MM.1S (cell line): Measurements from ENCODE around the gene STK16.

Experiments used
- DNase-seq: peaks from one replicate; pipeline ENCODE4 v3.0.0-alpha.2; 2015
- H2AFZ ChIP-seq: fragments of 300-600 bp; sonication (generic); 2 replicates; pipeline ENCODE4 v1.6.0; 2016; ENCODE audit warnings: antibody characterized with exemption, low read length
- H3F3A ChIP-seq: fragments of 300-600 bp; sonication (generic); 2 replicates; pipeline ENCODE4 v1.6.1; 2016; ENCODE audit warnings: mild to moderate bottlenecking, antibody characterized with exemption, low read length, moderate library complexity, mixed read lengths; ENCODE audit not compliant: insufficient read depth
- H3K27ac ChIP-seq: fragments of 300-600 bp; sonication (generic); 2 replicates; pipeline ENCODE4 v1.5.1; 2016; ENCODE audit warnings: mild to moderate bottlenecking, low read length
- H3K27me3 ChIP-seq: fragments of 300-600 bp; sonication (generic); replicated peaks from 2 replicates; pipeline ENCODE4 v1.6.0; 2016; ENCODE audit warnings: low read length; ENCODE audit not compliant: insufficient read depth
- H3K36me3 ChIP-seq: fragments of 300-600 bp; sonication (generic); replicated peaks from 2 replicates; pipeline ENCODE4 v1.6.1; 2016; ENCODE audit warnings: mild to moderate bottlenecking, low read length, mixed read lengths; ENCODE audit not compliant: insufficient read depth
- H3K4me1 ChIP-seq: fragments of 300-600 bp; sonication (generic); 2 replicates; pipeline ENCODE4 v1.6.1; 2016; ENCODE audit warnings: low read length, mixed read lengths
- H3K4me2 ChIP-seq: fragments of 300-600 bp; sonication (generic); 2 replicates; pipeline ENCODE4 v1.6.0; 2016; ENCODE audit warnings: low read depth, low read length
- H3K4me3 ChIP-seq: fragments of 300-600 bp; sonication (generic); 2 replicates; pipeline ENCODE4 v1.5.1; 2016; ENCODE audit warnings: low read length, mixed read lengths
- H3K79me2 ChIP-seq: fragments of 300-600 bp; sonication (generic); 2 replicates; pipeline ENCODE4 v1.6.1; 2016; ENCODE audit warnings: mixed run types, low read length, mixed read lengths
- H3K9ac ChIP-seq: fragments of 300-600 bp; sonication (generic); 2 replicates; pipeline ENCODE4 v1.6.1; 2016; ENCODE audit warnings: low read length, mixed read lengths
- H3K9me2 ChIP-seq: fragments of 300-600 bp; sonication (generic); replicated peaks from 2 replicates; pipeline ENCODE4 v1.6.1; 2016; ENCODE audit warnings: mild to moderate bottlenecking, low read length, mixed read lengths; ENCODE audit not compliant: insufficient read depth
- H3K9me3 ChIP-seq: fragments of 300-600 bp; sonication (generic); replicated peaks from 2 replicates; pipeline ENCODE4 v1.6.1; 2016; ENCODE audit warnings: mild to moderate bottlenecking, low read length, mixed read lengths; ENCODE audit not compliant: insufficient read depth
- H4K20me1 ChIP-seq: fragments of 300-600 bp; sonication (generic); 2 replicates; pipeline ENCODE4 v1.6.1; 2016; ENCODE audit warnings: mild to moderate bottlenecking, low read length, moderate library complexity, mixed read lengths; ENCODE audit not compliant: insufficient read depth
- EZH2 ChIP-seq: fragments of 300-600 bp; sonication (generic); optimal IDR thresholded peaks from 2 replicates; pipeline ENCODE3; 2017; ENCODE audit warnings: low read depth, mild to moderate bottlenecking, antibody characterized with exemption, low read length, mixed read lengths
- EZH2phosphoT487 ChIP-seq: fragments of 300-600 bp; sonication (generic); IDR thresholded peaks from 2 replicates; pipeline ENCODE4 v1.6.1; 2018; ENCODE audit warnings: antibody characterized with exemption, low read length
- TF ChIP-seq, protein P1 (sequence below): fragments of 300-600 bp; sonication (generic); IDR thresholded peaks from 2 replicates; pipeline ENCODE4 v1.5.1; 2016; ENCODE audit warnings: antibody characterized with exemption, low read length, mixed read lengths

Gene STK16

DNA sequence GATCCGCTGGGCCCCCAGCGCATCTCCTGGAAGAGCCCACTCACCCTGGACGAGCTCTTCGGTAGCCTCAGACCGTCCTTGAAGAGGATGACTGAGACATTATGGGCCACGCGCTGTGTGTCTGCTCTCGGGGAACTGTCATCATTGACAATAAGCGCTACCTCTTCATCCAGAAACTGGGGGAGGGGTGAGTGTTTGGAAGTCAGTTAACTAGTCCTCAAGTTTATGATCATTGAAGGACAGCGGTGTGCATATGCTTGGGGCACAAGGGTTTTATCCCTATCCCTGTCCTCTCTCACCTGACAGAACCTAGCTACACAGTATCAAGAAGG, 586 bp downstream of the STK16 start:
- Histone ChIP-seq H3K36me3 (0 out of 2 replicates have a peak, but pooled peaks cover 4% of the 10 kb centered on the region), H3K4me1 (peaks cover 47% of the 10 kb centered on the region), H3K4me2 (peak overlapping the region; percentile 94), H3K9ac (peak overlapping the region; percentile 93), H3K9me2 (no peaks in the 10 kb centered on the region), H3K27ac (peak overlapping the region; percentile 62; the same call in 1 of the 2 replicates), H3K9me3 (no peaks in the 10 kb centered on the region), H4K20me1 (no peaks in the 10 kb centered on the region), H3K79me2 (peaks cover 39% of the 10 kb centered on the region), H3K27me3 (no peaks in the 10 kb centered on the region), H3K4me3 (peak overlapping the region; percentile 89), H2AFZ (peak overlapping the region; percentile 57; the same call in 1 of the 2 replicates), H3F3A (peaks cover 31% of the 10 kb centered on the region)
- TF ChIP-seq, protein P1, sequence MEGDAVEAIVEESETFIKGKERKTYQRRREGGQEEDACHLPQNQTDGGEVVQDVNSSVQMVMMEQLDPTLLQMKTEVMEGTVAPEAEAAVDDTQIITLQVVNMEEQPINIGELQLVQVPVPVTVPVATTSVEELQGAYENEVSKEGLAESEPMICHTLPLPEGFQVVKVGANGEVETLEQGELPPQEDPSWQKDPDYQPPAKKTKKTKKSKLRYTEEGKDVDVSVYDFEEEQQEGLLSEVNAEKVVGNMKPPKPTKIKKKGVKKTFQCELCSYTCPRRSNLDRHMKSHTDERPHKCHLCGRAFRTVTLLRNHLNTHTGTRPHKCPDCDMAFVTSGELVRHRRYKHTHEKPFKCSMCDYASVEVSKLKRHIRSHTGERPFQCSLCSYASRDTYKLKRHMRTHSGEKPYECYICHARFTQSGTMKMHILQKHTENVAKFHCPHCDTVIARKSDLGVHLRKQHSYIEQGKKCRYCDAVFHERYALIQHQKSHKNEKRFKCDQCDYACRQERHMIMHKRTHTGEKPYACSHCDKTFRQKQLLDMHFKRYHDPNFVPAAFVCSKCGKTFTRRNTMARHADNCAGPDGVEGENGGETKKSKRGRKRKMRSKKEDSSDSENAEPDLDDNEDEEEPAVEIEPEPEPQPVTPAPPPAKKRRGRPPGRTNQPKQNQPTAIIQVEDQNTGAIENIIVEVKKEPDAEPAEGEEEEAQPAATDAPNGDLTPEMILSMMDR, result no peak
- TF ChIP-seq EZH2phosphoT487 (no peak), EZH2 (no peak)
- no peak for DNase-seq

DNA sequence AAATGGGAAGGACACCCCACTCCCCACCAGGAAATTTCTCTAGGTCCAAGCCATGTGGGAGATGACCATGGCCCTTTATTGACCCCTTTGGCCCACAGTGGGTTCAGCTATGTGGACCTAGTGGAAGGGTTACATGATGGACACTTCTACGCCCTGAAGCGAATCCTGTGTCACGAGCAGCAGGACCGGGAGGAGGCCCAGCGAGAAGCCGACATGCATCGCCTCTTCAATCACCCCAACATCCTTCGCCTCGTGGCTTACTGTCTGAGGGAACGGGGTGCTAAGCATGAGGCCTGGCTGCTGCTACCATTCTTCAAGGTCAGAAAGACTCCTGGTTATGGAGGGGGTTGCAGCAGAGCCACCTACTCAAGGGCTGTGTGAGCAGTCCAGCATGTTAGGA, 1.3 kb downstream of the STK16 start:
- Histone ChIP-seq H3K4me1 (peaks cover 52% of the 10 kb centered on the region), H3K36me3 (0 out of 2 replicates have a peak, but pooled peaks cover 6% of the 10 kb centered on the region), H3K9ac (no peak overlapping the region), H3K79me2 (peaks cover 46% of the 10 kb centered on the region), H3F3A (peaks cover 31% of the 10 kb centered on the region), H3K9me3 (no peaks in the 10 kb centered on the region), H3K4me2 (peak overlapping the region; percentile 94; the same call in 1 of the 2 replicates), H3K4me3 (no peak overlapping the region), H2AFZ (no peak overlapping the region), H3K9me2 (no peaks in the 10 kb centered on the region), H3K27ac (no peak overlapping the region), H4K20me1 (no peaks in the 10 kb centered on the region), H3K27me3 (no peaks in the 10 kb centered on the region)
- TF ChIP-seq, protein P1, result no peak
- TF ChIP-seq EZH2phosphoT487 (no peak), EZH2 (no peak)
- no peak for DNase-seq

DNA sequence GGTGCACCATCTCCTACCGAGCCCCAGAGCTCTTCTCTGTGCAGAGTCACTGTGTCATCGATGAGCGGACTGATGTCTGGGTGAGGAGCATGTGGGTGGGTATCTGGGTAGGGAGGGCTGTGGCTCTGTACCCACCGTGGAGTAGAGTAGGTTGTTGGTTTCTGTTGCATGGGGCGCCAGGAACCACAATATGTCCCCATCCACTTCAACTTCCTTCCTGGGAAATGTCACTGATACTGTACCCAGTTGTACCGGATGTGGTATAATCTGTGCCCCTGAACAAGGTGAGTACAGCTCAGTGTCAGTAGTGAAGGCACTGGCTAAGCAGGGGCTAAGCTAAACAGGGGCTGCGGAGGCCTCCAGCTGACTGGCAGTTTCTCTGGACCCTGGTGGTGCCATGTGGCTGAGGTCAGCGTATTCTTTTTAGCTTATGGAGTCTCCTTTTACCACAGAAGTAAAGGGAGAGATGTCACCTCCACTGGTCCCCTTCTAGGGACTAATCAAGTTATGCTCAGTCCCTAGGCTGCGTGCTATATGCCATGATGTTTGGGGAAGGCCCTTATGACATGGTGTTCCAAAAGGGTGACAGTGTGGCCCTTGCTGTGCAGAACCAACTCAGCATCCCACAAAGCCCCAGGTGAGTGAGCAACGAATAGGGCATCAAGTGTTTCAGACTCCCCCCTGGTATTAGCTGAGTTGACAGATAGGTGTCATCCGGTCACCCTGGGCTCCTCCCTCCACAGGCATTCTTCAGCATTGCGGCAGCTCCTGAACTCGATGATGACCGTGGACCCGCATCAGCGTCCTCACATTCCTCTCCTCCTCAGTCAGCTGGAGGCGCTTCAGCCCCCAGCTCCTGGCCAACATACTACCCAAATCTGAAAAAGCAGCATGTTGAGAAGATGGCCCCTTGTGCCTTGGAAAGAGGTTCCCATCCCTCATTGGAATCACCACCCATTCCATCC, 2.7 kb downstream of the STK16 start:
- Histone ChIP-seq H4K20me1 (no peaks in the 10 kb centered on the region), H3K36me3 (0 out of 2 replicates have a peak, but pooled peaks cover 6% of the 10 kb centered on the region), H3K79me2 (peaks cover 60% of the 10 kb centered on the region), H3K4me1 (peaks cover 61% of the 10 kb centered on the region), H3K4me2 (peak overlapping the region; percentile 41), H3K9ac (no peak overlapping the region), H3K4me3 (no peak overlapping the region), H3K9me2 (no peaks in the 10 kb centered on the region), H3K27me3 (no peaks in the 10 kb centered on the region), H3K9me3 (no peaks in the 10 kb centered on the region), H2AFZ (no peak overlapping the region), H3F3A (peaks cover 31% of the 10 kb centered on the region), H3K27ac (peak overlapping the region; percentile 89; the same call in 1 of the 2 replicates)
- TF ChIP-seq, protein P1, result no peak
- TF ChIP-seq EZH2phosphoT487 (no peak), EZH2 (no peak)
- DNase-seq, result peak; percentile 49
